Tibial nerve (tissue), 4 donors: ENCODE measurements around the gene NTRK1. TPM values are rescaled to one million over a fixed set of nuclear protein-coding genes. Genes with fewer than 3 reads are reported as not detected.

Experiments used
- DNase-seq, 2 donors: peaks; one replicate each; pipeline ENCODE4 v3.0.0-alpha.2; 2019; ENCODE audit warnings: low spot score in 2 of 2
- H3K27ac ChIP-seq, 4 donors: fragments of 200-600 bp; sonication (generic) in 3 of 4; one replicate each; pipeline ENCODE4 v1.5.1; 2017 to 2019; ENCODE audit warnings: mild to moderate bottlenecking in 1 of 4
- H3K27me3 ChIP-seq, 2 donors: fragments of 200-600 bp; sonication (generic) in 1 of 2; one replicate each; pipeline versions ENCODE4 v1.5.1 to v1.6.0; 2017 to 2019
- H3K36me3 ChIP-seq, 3 donors: fragments of 200-600 bp; sonication (generic); one replicate each; pipeline ENCODE4 v1.5.1; 2018 to 2019
- H3K4me1 ChIP-seq, 4 donors: fragments of 200-600 bp; sonication (generic) in 3 of 4; one replicate each; pipeline ENCODE4 v1.5.1; 2017 to 2019
- H3K4me3 ChIP-seq, 4 donors: fragments of 200-600 bp; sonication (generic) in 3 of 4; one replicate each; pipeline ENCODE4 v1.5.1; 2017 to 2019; ENCODE audit warnings: mild to moderate bottlenecking in 1 of 4, moderate library complexity in 1 of 4
- H3K9me3 ChIP-seq, 4 donors: fragments of 200-600 bp; sonication (generic) in 3 of 4; one replicate each; pipeline ENCODE4 v1.5.1; 2017 to 2019
- EP300 ChIP-seq, 2 donors: sonication (generic); formaldehyde crosslinking; IDR thresholded peaks; one replicate each; pipeline ENCODE4 v1.6.1; 2017; ENCODE audit warnings: antibody characterized with exemption in 2 of 2, mild to moderate bottlenecking in 1 of 2
- POLR2A ChIP-seq, 2 donors: fragments of 450-650 bp; IDR thresholded peaks; one replicate each; pipeline ENCODE4 v1.6.1; 2017; ENCODE audit warnings: antibody characterized with exemption in 2 of 2, mild to moderate bottlenecking in 2 of 2, moderate library complexity in 2 of 2
- WGBS, 2 donors: methylation state at CpG; one replicate each; pipeline ENCODE4 v1.1.5; 2018; 5-methylcytosine and 5-hydroxymethylcytosine counted together
- total RNA-seq, 4 donors: library from RNA; depleted of rRNA; stranded (reverse); fragments of >200 nt; gene quantifications; one replicate each; pipeline ENCODE4 v1.1.0, GENCODE V29; 2016
- TF ChIP-seq, protein P1 (sequence below), 5 experiments: fragments of 200-600 bp in 3 of 5; fragments of 450-650 bp in 2 of 5; sonication (generic) in 3 of 5; IDR thresholded peaks; one replicate each; pipeline ENCODE4 v1.5.1; 2016 to 2019; ENCODE audit warnings: antibody characterized with exemption in 5 of 5, mild to moderate bottlenecking in 3 of 5, moderate library complexity in 2 of 5

NTRK1 gene
- total RNA-seq, 4 donors from 2014 or later, result 0.22 to 0.42 (median 0.39) TPM; not detected in 1

DNA sequence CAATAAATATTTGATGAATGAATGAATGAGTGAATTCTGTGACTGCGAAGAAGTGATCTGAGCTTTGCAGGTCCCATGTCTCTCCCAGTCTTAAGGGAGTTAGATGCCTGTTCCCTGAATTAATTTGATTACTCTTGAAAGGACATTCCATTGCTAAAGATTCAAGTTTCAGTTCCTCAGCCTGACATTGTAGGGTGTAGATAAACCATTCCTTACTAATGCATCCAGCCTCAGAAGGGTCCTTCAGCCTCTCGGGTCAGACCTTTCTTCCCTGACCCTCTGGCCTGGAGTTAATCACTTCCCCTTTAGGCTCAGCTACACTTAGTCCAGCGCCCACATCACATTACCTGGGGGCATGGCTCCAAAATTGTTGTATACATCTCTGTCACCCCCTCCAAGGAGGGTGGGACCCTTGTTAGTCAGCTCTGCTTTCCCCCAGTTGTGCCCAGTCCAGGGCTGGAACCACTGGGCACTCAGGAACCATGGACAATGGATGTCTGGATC, 4.3 kb upstream of the NTRK1 start:
- no peak overlapping the region for H3K27ac ChIP-seq
- H3K4me3 ChIP-seq, result no peak overlapping the region
- TF ChIP-seq, protein P1, sequence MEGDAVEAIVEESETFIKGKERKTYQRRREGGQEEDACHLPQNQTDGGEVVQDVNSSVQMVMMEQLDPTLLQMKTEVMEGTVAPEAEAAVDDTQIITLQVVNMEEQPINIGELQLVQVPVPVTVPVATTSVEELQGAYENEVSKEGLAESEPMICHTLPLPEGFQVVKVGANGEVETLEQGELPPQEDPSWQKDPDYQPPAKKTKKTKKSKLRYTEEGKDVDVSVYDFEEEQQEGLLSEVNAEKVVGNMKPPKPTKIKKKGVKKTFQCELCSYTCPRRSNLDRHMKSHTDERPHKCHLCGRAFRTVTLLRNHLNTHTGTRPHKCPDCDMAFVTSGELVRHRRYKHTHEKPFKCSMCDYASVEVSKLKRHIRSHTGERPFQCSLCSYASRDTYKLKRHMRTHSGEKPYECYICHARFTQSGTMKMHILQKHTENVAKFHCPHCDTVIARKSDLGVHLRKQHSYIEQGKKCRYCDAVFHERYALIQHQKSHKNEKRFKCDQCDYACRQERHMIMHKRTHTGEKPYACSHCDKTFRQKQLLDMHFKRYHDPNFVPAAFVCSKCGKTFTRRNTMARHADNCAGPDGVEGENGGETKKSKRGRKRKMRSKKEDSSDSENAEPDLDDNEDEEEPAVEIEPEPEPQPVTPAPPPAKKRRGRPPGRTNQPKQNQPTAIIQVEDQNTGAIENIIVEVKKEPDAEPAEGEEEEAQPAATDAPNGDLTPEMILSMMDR (IDR thresholded peaks at IDR 0.05), result no peak
- TF ChIP-seq EP300 (IDR thresholded peaks at IDR 0.05), result no peak
- no peak for TF ChIP-seq POLR2A (IDR thresholded peaks at IDR 0.05)
- no peak for DNase-seq
- 63 to 76% methylated on average over 3 of the region's 3 CpGs for WGBS, 2 donors
- peaks cover 0 to 35% (median 17%) of the 10 kb centered on the region in 4 donors for H3K4me1 ChIP-seq
- H3K36me3 ChIP-seq, result no peaks in the 10 kb centered on the region
- H3K9me3 ChIP-seq, result no peaks in the 10 kb centered on the region
- peaks cover 0 to 52% of the 10 kb centered on the region in 2 donors for H3K27me3 ChIP-seq

DNA sequence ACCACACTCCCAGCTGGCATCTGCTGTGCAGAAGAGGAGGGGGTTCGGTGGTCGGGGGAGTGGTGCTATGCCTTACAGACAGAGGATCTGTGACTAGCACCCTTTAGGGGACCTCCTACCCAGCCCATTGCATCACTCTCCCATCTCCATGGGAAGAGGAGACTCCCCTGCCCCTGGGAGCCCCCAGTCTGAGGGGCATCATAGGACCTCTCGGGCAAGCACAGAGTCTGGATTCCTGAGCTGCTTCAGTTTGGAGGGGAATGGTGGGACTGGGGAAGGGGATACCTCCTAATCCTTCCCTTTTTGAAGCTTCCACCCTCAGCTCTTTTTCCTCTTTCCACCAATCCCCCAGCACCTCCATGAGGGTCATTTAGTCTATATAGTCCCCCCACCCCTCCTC, 3.1 kb upstream of the NTRK1 start:
- whole genome bisulfite sequencing, 2 donors, result 49 to 71% methylated on average over 3 of the region's 3 CpGs
- Histone ChIP-seq H3K36me3 (no peaks in the 10 kb centered on the region), H3K9me3 (no peaks in the 10 kb centered on the region), H3K4me3 (no peak overlapping the region), H3K4me1 (peaks cover 0 to 30% (median 17%) of the 10 kb centered on the region in 4 donors), H3K27ac (no peak overlapping the region), H3K27me3 (peaks cover 0 to 64% of the 10 kb centered on the region in 2 donors)
- DNase-seq, result no peak
- TF ChIP-seq EP300 (IDR thresholded peaks at IDR 0.05), result no peak

DNA sequence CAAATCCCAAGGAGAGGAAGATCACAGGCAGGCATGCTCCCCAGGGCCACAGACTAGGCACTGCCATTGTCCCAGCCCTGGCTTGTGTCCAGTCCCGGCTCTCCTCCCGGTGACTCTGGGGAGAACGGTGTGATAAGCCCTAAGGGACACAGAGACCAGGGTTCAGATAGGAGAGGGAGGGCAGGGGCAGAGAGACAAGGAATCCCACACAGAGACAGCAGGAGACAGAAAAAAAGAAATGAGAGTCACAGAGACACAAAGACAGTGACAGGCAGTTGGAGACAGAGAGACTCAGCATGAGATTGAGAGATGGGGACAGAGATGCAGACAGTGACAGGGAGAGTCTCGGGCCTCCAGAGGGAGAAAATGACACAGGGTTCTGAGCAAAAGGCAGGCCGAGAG, 2.1 kb upstream of the NTRK1 start:
- Histone ChIP-seq H3K27me3 (peaks cover 0 to 74% of the 10 kb centered on the region in 2 donors), H3K9me3 (no peaks in the 10 kb centered on the region), H3K27ac (no peak overlapping the region), H3K4me3 (peak overlapping the region in 2 of 4 donors; percentile 20 to 37), H3K36me3 (no peaks in the 10 kb centered on the region), H3K4me1 (peaks cover 0 to 28% (median 17%) of the 10 kb centered on the region in 4 donors)
- TF ChIP-seq EP300 (IDR thresholded peaks at IDR 0.05) (no peak), POLR2A (IDR thresholded peaks at IDR 0.05) (no peak)
- TF ChIP-seq, protein P1 (IDR thresholded peaks at IDR 0.05), result no peak
- no peak for DNase-seq
- WGBS, 2 donors, result 19 to 20% methylated on average over 5 of the region's 5 CpGs

DNA sequence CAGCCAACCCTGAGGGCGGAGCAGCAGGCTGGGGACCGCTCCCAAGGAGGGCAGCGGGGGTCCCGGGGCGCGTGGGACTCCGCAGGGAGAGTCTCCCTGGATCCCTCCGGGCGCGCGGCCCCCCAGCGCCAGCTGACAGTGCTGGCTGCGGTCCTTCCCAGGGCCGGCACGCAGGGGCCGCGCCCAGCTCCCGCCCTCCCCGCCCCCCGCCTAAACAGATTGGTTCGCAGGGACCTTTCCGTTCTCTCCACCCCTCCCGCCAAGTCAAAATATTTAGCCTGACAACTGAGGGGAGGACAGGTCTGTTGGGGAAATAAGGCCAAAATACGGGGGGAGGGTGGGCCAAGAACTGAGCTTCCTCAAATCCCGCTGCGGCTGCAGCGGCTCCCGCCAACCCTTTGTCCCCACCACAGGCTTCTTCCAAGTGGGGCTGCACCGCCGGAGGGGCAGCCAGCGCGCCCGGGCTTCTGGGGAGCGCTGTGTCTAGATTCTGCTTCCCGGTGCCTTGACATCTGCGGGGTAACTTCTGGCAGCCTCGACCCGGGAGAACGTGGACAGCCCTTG, 1.6 kb upstream of the NTRK1 start, which contains the start of gene INSRR:
Gene INSRR (minus strand): TSS at position 159 of the 564 bp plus-strand sequence. CDS start 496 bp downstream, outside the sequence.
- H3K36me3 ChIP-seq, result no peaks in the 10 kb centered on the region
- WGBS, 2 donors, result 3 to 5% methylated on average over 34 to 36 of the region's 39 CpGs
- no peak for TF ChIP-seq POLR2A (IDR thresholded peaks at IDR 0.05)
- peaks cover 0 to 28% (median 17%) of the 10 kb centered on the region in 4 donors for H3K4me1 ChIP-seq
- DNase-seq, result no peak
- H3K27ac ChIP-seq, result no peak within 1 kb of the TSS
- no peaks in the 10 kb centered on the region for H3K9me3 ChIP-seq
- peaks cover 0 to 79% of the 10 kb centered on the region in 2 donors for H3K27me3 ChIP-seq
- peak within 1 kb of the TSS in 3 of 4 donors; percentile 9 to 37 (median 28) for H3K4me3 ChIP-seq

DNA sequence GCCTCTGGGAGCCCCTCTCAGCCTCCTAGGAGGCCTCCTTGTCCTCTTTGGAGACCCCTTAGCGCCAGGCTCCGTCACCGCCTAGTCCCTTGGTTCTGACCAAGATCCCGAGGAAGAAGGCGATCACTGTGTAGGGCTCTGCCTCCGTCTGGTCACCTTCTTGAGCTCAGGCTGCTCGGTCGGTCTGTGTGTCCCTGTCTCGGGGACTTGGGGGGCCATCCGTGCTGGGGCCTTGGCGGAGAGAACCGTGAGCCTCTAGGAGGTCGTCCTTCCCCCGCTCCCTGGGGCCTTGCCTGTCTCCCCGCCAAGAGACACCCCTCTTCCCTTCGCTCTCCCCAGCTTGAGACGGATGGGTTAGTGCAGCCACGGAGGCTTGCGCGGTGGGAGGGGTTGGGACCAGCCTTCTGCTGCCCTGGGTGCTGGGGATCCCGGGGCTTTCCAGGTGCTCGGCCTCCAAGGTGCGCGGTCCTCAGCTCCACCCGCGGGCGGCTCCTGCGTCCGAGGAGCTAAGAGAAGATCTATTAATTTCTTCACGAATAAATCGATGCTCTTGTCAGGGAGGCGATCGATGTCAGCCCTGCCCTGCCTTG, 1.0 kb upstream of the NTRK1 start:
- H3K9me3 ChIP-seq, result no peaks in the 10 kb centered on the region
- 1 to 2% methylated on average over 17 to 31 of the region's 33 CpGs for WGBS, 2 donors
- peaks cover 0 to 85% of the 10 kb centered on the region in 2 donors for H3K27me3 ChIP-seq
- H3K4me3 ChIP-seq, result peak overlapping the region in 3 of 4 donors; percentile 9 to 37 (median 28)
- H3K36me3 ChIP-seq, result no peaks in the 10 kb centered on the region
- no peak overlapping the region for H3K27ac ChIP-seq
- TF ChIP-seq POLR2A (IDR thresholded peaks at IDR 0.05) (no peak), EP300 (IDR thresholded peaks at IDR 0.05) (no peak)
- H3K4me1 ChIP-seq, result peaks cover 0 to 28% (median 17%) of the 10 kb centered on the region in 4 donors
- DNase-seq, result peak in 1 of 2 donors; percentile 8

DNA sequence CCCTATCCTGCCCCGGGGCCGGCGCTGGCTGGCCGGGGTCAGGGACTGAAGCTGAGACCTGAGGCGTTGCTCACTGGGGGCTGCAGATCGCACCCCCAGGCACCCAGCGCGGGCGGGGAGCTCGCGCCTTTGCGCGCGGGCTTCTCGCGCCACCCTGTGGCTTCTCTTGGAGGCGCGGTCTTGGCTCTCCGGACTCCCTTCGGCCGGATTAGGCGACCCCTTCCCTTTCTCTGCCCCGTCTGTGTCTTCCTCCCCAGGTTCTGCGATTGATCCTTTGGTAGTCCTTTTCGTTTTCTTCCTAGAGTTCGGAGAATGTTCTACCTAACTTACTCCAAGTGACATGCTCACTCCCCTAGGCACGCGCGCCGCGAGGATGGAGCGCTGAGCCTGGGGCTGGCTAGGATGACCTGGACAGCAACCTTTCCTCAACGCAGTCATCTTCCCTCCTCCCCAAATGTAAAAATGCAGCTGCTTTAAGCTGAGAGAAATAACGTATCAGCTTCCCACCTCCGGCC, 495 bp upstream of the NTRK1 start:
- TF ChIP-seq, protein P1 (IDR thresholded peaks at IDR 0.05), result peak; percentile 58 to 87 (median 70)
- TF ChIP-seq POLR2A (IDR thresholded peaks at IDR 0.05), result no peak
- 0 to 1% methylated on average over 24 to 35 of the region's 35 CpGs for WGBS, 2 donors

More for the DNA sequence above, 495 bp upstream of the NTRK1 start:
- peaks cover 0 to 90% of the 10 kb centered on the region in 2 donors for H3K27me3 ChIP-seq
- no peaks in the 10 kb centered on the region for H3K36me3 ChIP-seq
- DNase-seq, result no peak
- peaks cover 0 to 28% (median 17%) of the 10 kb centered on the region in 4 donors for H3K4me1 ChIP-seq
- H3K4me3 ChIP-seq, result peak overlapping the region in 3 of 4 donors; percentile 9 to 37 (median 28)
- H3K27ac ChIP-seq, result no peak overlapping the region
- no peaks in the 10 kb centered on the region for H3K9me3 ChIP-seq
